Astrocyte (in vitro differentiated cells and primary cell): Measurements from ENCODE around the gene CALHM1. TPM values are rescaled to one million over a fixed set of nuclear protein-coding genes. Genes with fewer than 3 reads are reported as not detected.

ENCODE experiments used
- DNase-seq: peaks from one replicate; pipeline ENCODE4 v3.0.0-alpha.2; 2010; ENCODE audit warnings: low read depth
- FAIRE-seq: peaks from 2 replicates; lab custom pipeline; 2011; peaks lifted over from hg19 to GRCh38; lab: Jason Lieb, UNC
- H2AFZ ChIP-seq: 2 replicates; pipeline ENCODE4 v1.6.0; 2012; ENCODE audit warnings: low read depth, low read length, inconsistent platforms
- H3K27ac ChIP-seq: 2 replicates; pipeline ENCODE4 v1.5.1; 2011; ENCODE audit warnings: low read depth, low read length, inconsistent platforms
- H3K27me3 ChIP-seq: 2 replicates; pipeline ENCODE4 v1.6.0; 2011; ENCODE audit warnings: low read length, inconsistent platforms; ENCODE audit not compliant: insufficient read depth
- H3K36me3 ChIP-seq: 2 replicates; pipeline ENCODE4 v1.5.1; 2011; ENCODE audit warnings: low read length, inconsistent platforms; ENCODE audit not compliant: insufficient read depth
- H3K4me1 ChIP-seq: 2 replicates; pipeline ENCODE4 v1.5.1; 2011; ENCODE audit warnings: low read length, inconsistent platforms; ENCODE audit not compliant: insufficient read depth
- H3K4me2 ChIP-seq: 2 replicates; pipeline ENCODE4 v1.6.0; 2012; ENCODE audit warnings: low read length, inconsistent platforms
- H3K4me3 ChIP-seq: 2 replicates; pipeline ENCODE4 v1.5.1; 2011; ENCODE audit warnings: low read depth, mild to moderate bottlenecking, low read length, inconsistent platforms; ENCODE audit not compliant: insufficient read depth
- H3K79me2 ChIP-seq: 2 replicates; pipeline ENCODE4 v1.6.0; 2012; ENCODE audit warnings: mild to moderate bottlenecking, low read length, inconsistent platforms; ENCODE audit not compliant: insufficient read depth
- H3K9ac ChIP-seq: 2 replicates; pipeline ENCODE4 v1.6.0; 2012; ENCODE audit warnings: mild to moderate bottlenecking, low read length, inconsistent platforms
- H3K9me3 ChIP-seq: 2 replicates; pipeline ENCODE4 v1.5.1; 2012; ENCODE audit warnings: low read depth, mild to moderate bottlenecking, low read length, inconsistent platforms; ENCODE audit not compliant: insufficient read depth
- H4K20me1 ChIP-seq: 2 replicates; pipeline ENCODE4 v1.6.0; 2012; ENCODE audit warnings: low read length, inconsistent platforms; ENCODE audit not compliant: insufficient read depth
- H3K27ac Mint-ChIP-seq: one replicate; pipeline ENCODE4 v1.8.0; 2021; ENCODE audit warnings: mild to moderate bottlenecking, mixed read lengths; ENCODE audit not compliant: unreplicated experiment
- H3K27me3 Mint-ChIP-seq: one replicate; pipeline ENCODE4 v1.8.0; 2021; ENCODE audit warnings: low read depth, mixed read lengths; ENCODE audit not compliant: unreplicated experiment
- H3K36me3 Mint-ChIP-seq: one replicate; pipeline ENCODE4 v1.8.0; 2021; ENCODE audit warnings: low read depth, mixed read lengths; ENCODE audit not compliant: unreplicated experiment
- H3K4me1 Mint-ChIP-seq: one replicate; pipeline ENCODE4 v1.8.0; 2021; ENCODE audit warnings: low read depth, mixed read lengths; ENCODE audit not compliant: unreplicated experiment
- H3K4me3 Mint-ChIP-seq: one replicate; pipeline ENCODE4 v1.8.0; 2021; ENCODE audit warnings: mild to moderate bottlenecking, moderate library complexity, mixed read lengths; ENCODE audit not compliant: unreplicated experiment
- H3K9me3 Mint-ChIP-seq: one replicate; pipeline ENCODE4 v1.8.0; 2021; ENCODE audit warnings: mild to moderate bottlenecking, mixed read lengths; ENCODE audit not compliant: unreplicated experiment
- CTCF ChIP-seq: IDR thresholded peaks from 2 replicates; pipeline ENCODE4 v1.5.1; 2011; ENCODE audit warnings: low read depth, mild to moderate bottlenecking, inconsistent platforms, low read length, moderate library complexity; ENCODE audit not compliant: insufficient read depth
- EZH2 ChIP-seq: IDR thresholded peaks from 2 replicates; pipeline ENCODE4 v1.6.1; 2012; ENCODE audit warnings: mild to moderate bottlenecking, low read length, inconsistent platforms; ENCODE audit not compliant: insufficient read depth
- total RNA-seq: library from RNA; stranded (reverse); gene quantifications from 2 replicates; pipeline ENCODE4 v1.2.1, GENCODE V29; 2021

Gene CALHM1
- total RNA-seq, 1 donor from 2014 or later = not detected

- H3K4me2 ChIP-seq = no peak overlapping the region
- no peak overlapping the region for H3K27ac ChIP-seq
- no peak for TF ChIP-seq EZH2
- no peak for TF ChIP-seq CTCF
- H3K36me3 Mint-ChIP-seq = peaks cover 31% of the 10 kb centered on the region
- no peak overlapping the region for H2AFZ ChIP-seq
- H4K20me1 ChIP-seq = peaks cover 44% of the 10 kb centered on the region
- no peaks in the 10 kb centered on the region for H3K27me3 ChIP-seq
- DNase-seq (no peak), FAIRE-seq (no peak)
- no peaks in the 10 kb centered on the region for H3K79me2 ChIP-seq
- peaks cover 16% of the 10 kb centered on the region for H3K4me1 Mint-ChIP-seq
- H3K9me3 Mint-ChIP-seq = peaks cover 2% of the 10 kb centered on the region
- H3K9ac ChIP-seq = no peak overlapping the region
- H3K36me3 ChIP-seq = no peaks in the 10 kb centered on the region
- no peak overlapping the region for H3K4me3 Mint-ChIP-seq
- H3K27me3 Mint-ChIP-seq = peaks cover 3% of the 10 kb centered on the region
- peak overlapping the region; percentile 34 for H3K27ac Mint-ChIP-seq
- H3K4me3 ChIP-seq = no peak overlapping the region
- H3K4me1 ChIP-seq = peaks cover 31% of the 10 kb centered on the region
- H3K9me3 ChIP-seq = no peaks in the 10 kb centered on the region
Observed at GRCh38 chr10:103450201-103450695, 8.5 kb downstream of the CALHM1 start.

DNA sequence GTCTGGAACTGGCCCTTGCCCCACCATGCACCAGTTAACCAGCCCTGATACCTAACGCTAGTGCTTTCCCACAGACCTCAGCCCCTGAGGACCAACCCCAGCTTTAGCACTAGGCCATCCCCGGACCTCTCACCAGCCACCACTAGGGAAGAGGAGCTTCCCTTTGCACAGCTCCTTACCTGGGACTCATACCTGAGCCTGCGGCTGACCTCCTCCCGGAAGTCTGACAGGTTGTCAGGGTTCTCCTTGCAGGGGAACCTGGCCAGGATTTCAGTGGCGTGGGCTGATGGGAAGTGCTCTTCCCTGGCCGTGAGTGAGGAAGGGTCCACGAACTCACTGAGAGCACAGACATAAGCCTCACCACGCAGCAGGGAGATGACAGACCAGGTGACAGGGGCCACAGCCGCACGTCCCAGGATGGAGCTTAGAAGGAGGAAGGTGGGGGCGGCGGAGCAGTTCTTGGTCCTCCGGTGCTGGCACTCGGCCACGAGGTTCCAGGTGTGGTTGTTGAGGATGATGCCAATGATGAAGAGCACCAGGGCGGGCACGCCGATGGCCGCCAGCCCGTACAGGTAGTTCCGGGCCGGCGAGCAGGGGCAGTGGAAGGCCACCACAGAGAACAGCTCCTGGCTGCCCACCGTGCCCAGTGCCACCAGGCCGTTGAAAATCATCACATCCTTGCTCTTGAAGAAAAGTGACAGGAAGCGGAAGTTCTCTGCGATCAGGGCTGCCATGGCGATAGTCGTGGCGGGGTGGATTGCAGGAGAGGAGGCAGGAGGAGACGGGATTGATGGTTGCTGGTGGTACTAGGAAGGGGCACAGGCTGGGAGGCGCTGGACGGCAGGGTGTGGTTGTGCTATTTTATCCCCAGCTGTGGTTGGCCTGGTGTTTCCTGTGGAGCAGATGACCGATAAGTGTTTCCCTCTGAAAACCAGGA is 9.2 kb downstream of the CALHM1 start:
- H3K27ac ChIP-seq = no peak overlapping the region
- no peaks in the 10 kb centered on the region for H3K79me2 ChIP-seq
- no peaks in the 10 kb centered on the region for H3K9me3 ChIP-seq
- H3K9me3 Mint-ChIP-seq = peaks cover under 1% of the 10 kb centered on the region
- peak overlapping the region; percentile 41 for H3K27ac Mint-ChIP-seq
- peaks cover under 1% of the 10 kb centered on the region for H3K27me3 Mint-ChIP-seq
- H3K4me1 Mint-ChIP-seq = peaks cover 16% of the 10 kb centered on the region
- no peak overlapping the region for H3K9ac ChIP-seq
- no peak overlapping the region for H3K4me3 Mint-ChIP-seq
- no peak for FAIRE-seq
- H3K4me2 ChIP-seq = no peak overlapping the region
- H4K20me1 ChIP-seq = peaks cover 51% of the 10 kb centered on the region
- peaks cover 36% of the 10 kb centered on the region for H3K36me3 Mint-ChIP-seq
- no peak for DNase-seq
- no peak overlapping the region for H3K4me3 ChIP-seq
- H2AFZ ChIP-seq = no peak overlapping the region
- TF ChIP-seq EZH2 = no peak
- TF ChIP-seq CTCF = no peak
- no peaks in the 10 kb centered on the region for H3K27me3 ChIP-seq
- H3K4me1 ChIP-seq = peaks cover 31% of the 10 kb centered on the region
- H3K36me3 ChIP-seq = peaks cover 7% of the 10 kb centered on the region
